Hypothalamus (tissue), 51 donors: Measurements from ENCODE around the gene NDUFA11.

Source experiments
- DNase-seq, 51 donors: peaks; one replicate each; lab custom pipeline; 2025; lab: John Stamatoyannopoulos, UW

The NDUFA11 gene

DNA sequence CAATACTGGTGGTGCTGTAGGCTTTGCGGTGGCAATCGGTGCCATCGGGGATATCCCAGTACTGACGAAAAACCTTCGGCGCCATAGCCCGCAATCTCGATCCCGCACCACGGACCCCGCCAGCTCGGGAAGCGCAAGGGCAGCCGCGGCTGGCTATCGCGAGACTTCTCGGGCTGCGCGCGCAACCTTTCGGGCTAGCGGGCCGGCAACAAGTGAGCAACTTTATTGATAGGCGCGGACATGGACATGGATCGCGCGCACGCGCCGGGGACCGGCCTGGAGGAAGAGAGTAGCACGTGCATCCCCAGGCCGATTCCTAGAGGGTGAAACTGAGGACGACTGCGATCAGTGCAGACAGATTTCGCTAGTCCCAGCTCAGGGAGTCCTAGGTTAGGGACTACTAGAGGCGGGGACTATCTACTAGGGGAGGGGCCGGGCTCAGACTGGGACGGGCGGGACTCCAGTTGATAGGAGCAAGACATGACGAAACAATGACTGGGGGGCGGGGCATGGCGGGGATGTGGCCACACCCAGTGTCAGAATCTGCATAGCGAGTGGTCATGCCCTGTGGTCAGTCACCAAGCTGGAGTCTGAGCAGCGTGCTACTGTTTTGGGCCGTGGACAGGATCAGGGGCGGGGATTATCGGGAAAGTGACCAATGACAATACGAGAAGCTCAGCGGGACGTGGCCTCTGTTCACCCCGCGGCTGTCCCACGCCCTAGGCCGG, at the start of gene NDUFA11:
NDUFA11 (minus strand) TSS at position 167 of the 728 bp plus-strand sequence; CDS start at position 85, 82 bp downstream.
- peak; percentile 92 to 100 (median 98) for DNase-seq

DNA sequence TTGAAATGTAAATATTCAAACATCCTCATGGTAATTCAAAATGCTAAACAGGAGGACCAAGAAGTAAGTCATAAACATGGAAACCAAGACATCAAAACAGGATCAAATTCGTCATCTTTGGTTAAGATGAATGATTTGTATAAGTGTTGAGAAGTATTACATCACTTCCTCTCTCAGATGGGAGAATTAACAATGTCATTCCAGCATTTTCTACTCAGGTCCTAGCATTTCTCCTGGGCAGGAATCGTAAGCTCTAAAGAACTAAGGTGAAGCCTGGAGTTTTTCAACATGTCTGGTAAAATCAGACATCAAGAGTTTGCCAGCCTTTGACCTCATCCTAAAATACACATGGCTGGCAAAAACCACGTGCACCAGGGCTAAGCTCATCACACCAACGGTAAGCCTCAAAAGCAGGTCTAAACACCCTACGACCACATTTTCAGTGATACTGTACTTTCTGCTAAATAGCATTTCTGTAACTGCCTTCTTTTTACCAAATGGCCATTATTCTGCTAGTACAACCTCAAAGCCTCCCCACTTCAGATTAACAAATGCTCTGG, 49.5 kb upstream of the NDUFA11 start:
- no peak for DNase-seq

DNA sequence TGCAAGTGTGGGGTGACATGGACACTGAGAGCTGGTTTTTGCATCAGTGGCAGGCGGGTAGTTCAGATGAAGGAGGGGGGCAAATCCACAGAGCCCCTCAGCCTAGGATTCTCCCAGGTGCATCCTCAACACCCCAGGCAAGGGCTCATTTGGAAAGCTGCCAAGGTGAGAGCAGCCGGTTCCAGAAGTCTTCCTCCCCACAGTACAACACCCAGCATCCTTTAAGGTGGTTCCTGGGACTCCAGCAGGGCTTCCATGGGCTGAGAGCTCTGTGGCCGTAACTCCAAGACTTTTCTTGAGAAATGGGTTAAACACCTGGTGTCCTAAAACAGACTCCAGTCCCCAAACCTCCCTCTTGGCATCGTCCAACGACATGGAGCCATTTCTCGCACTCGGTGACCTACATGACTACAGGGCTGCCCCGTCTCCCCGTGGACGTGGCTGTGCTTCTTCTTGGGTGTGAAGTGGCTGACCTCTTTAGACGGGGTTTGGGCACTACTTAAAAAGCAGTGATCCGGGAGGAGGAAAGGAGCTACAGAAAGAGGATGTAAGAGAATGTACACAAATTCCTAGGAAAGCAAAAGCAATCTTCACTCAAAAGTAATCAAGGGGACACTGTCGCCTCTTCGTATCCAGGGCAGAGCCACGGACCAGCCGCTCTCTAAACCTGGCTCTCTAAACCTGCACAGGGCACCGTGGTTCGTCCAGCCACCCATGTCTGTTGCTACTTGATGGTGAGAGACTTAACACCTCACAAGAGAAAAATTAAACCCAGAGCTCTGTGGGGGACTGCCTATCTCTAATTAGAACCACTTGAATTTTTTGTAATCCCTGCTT, 48.8 kb upstream of the NDUFA11 start:
- no peak for DNase-seq

DNA sequence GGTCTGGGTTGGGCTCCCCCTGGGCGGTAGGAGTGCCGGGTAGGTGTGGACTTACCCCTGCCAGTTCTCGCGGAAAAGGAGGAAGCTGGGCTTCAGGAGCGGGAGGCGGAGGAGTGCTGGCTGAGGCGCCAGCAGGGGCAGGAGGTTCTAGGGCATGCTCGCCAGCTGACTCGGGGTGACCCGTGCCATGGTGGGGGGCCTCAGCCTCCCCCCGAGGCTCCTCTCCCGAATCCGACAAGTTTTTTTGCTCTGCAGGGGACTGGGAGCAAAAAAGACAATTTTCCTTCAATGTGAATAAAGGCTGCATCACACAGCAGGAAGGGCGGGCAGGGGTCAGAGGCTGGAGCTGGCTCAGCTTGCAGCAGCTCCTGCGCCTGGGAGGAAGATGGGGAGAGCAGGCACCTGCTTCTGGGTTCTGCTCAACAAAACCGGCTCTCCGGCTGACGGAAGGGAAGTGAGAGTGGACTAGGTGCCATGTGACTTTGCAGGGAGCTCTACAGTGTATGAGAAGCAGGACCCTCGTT, 47.8 kb upstream of the NDUFA11 start:
- DNase-seq: peak in 19 of 51 donors; percentile 12 to 44 (median 26)

DNA sequence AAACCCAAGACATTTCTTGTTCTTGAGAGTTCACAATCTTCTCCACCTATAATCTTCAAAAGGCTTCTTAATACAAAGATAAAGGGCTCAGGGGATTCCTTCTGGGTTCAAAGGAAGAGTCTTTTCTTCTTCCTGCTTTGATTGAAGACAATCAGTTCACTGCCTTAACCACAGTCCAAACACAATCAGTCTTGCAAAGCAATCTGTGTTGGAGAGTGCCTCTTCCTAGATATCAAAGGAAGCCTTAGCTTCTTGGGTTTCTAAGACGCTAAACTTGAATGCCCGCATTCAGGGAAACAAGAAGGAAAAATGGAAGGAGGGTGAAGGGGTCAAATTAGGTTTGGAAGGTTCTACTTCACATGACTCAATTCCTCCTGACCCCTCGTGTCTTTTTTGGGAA, 47.2 kb upstream of the NDUFA11 start:
- no peak for DNase-seq

DNA sequence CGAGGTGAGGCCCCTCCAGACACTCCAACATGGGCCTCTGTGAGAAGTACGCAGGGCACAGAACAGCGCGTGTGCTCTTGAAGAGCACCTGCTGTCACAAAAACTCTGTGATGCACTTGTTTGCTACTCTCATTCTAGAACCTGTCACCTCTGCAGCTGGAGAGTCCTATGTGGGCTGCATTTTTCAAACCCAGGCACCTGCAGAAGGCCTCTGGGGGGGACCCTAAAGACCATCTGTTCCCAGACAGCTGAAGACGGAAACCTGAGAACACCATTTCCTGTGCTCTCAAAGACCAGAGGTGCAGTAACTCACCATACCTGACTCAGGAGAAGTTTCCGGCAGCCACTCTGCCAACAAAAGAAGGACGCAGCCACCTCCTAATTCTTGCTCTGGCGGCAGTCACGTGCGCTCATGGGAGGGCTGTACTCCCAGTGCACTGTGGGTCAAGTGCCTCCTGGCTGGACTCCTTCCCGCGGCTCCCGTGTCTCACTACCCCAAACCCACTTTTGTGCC, 46.3 kb upstream of the NDUFA11 start:
- peak in 9 of 51 donors; percentile 7 to 35 (median 19) for DNase-seq

DNA sequence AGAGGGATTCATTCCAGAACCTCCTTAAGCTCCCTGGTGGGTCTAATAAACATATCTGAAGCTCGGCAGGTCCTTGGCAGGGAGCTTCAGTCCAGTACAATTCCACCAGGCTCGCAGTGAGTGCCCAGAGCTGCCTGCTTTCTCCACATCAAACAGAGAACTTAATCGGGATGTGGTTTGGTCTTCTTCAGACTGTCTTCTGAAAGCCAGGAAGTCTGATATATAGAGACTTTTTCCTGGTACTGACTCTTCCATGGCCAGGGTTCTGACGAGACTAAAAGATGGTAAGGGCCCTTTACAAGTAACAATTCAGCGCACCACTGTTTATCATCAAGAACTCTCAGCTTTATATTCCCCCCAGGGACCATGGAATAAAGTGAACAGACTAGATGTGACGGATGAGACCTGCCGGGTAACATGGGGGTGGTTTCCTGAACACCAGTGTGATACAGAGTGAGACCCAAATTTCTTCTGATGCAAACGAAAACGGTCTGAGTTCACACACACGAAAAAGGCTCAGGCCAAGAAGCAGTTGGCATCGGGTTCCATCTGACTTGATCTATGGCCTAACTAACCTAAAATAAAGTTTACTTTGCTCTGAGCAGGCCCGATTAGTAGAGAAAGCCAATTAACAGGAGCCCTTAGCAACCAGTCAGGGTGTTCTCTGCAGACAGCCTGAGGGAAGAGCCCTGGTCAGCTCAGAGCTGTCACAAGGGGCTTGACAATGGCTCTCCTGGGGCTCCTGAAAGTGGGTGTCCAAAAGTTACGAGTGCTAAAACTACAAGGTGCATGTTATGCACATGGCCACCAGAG, 45.4 kb upstream of the NDUFA11 start:
- DNase-seq: peak in 9 of 51 donors; percentile 9 to 40 (median 15)

DNA sequence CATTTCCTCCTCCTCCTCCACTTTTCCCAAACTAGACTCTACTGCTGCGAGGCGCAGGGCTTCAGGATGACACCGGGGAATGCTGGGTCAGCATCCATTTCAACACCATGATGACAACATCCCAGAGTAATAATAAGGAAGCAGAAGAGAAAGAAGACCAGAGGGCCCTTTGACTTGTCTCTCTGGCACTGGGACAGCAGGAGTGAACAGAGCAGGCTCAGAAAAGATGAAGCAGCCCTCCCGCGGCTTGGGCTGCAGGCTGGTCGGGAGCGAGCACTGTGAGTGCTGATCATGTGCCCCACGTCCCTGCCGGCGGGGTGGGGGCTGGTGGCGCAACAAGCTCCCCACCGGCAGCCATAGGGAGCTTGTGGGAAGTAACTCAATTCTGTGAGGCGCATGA, 43.8 kb upstream of the NDUFA11 start:
- peak in 47 of 51 donors; percentile 24 to 86 (median 70) for DNase-seq

DNA sequence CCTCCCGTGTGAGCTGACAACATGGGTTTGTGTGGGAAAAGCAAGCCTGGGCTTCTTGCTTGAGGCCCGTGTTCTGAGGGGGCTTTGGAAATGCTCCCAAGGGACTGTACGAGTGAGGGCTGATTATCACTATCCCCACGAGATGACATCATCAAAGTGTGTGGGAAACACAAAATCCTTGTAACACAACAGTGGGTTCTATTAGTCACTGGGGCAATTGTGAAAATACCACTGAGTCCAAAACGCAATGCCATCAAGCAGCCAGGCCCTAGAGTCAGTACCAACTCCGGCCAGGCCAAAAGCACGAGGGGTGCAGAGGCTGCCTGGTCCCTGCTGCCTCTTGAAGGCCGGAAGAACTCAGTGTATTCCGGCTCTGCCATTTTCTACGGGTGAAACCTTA, 40.0 kb upstream of the NDUFA11 start:
- no peak for DNase-seq

DNA sequence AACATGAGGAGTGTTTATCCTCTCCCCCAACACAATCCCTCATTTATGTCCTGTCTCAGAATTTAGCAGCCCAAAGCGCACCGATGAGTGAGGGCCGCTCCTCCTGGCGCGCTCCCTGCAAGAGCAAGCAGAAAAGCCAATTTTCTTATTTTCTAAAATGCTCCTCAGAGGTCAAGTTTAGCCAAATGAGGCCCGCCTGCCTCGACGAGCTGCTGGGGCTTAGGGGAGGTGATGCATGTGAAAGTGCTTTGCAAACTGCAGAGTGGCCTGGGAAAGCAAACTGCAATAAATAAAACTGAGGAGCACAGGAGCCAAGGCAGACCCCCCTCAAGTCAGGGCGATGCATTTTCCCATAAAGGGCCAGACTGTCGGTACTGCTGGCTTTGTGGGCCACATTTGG, 39.5 kb upstream of the NDUFA11 start:
- no peak for DNase-seq

DNA sequence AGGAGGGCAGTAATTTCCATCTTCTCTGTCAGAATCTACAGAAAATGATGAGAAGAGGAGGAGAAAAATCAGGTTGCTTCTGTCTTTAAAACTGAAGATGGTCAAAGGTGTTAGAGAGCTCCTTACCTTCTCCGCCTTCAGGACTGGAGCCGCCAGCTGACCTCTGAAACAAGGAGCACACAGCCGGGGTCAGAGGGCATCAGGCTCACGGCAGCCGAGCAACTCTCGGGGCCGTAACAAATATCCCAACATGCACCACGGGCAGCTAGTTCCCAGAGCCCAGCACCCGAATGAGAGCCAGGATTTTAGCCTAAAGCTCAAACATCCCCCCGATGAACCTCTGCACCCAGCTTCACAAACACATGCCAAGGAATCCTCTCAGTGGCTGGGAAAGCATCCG, 38.1 kb upstream of the NDUFA11 start:
- DNase-seq: no peak

DNA sequence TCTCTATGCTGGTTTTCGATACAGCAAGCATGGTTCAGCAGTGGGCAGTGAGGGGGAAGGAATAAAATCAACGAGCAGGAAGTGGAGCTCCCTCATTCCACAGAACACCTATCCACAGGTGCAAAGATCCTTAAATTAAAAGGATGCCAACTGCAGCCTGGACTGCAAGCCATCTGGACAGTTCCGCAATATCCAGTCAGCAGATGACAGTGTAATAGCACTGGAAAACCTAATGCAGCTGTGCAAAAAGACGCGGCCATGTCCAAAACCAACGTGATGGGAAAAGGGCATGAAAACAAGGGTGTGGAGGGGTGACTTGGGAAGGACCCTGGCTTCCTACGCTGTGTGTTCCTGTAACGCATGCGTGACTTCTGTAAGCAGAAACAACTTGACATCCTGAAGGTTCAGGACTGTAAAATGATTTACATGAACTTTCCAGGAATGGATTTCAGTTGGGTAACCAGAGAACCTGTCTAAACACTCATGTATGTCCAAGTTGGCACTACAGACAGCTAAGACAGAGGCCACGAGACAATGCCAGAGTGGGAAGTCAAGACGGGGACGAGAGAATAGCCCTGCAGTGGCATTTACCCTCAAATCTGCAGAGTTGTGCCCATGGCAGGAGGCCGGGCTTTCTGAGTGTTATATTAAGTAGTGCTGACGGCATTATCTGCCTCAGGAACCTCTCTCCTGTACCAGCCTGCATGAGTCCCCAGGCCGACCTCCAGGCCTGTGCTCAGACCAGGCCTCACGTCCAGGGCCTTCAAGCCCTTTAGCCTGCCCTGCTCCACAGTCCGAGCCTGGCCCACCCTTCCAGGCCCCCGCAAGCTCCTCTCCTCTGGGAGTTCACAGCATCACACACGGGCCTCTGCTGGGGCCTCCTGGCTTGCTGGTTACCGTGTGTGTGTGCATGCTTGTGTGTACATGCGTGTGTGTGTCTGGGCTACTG, 36.9 kb upstream of the NDUFA11 start:
- no peak for DNase-seq

DNA sequence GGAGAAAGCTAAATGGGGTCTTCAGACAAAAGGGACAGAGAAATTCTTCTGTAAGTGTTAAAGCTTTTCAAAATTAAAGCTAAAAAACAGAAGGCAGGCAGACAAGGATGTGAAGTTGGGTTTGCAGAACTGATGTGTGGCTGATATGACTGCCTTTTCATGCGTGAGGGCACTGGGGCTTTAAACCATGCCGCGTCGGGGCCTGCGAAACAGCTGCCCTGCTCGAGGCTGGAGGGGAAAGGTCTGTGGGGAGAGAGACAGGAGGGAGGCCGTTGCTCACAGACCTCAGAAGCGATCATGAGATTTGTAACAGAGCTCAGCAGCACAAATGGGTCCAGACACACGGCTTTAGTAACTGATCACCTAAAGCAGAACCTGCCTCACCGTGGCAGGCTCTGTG, 34.0 kb upstream of the NDUFA11 start:
- DNase-seq: no peak

DNA sequence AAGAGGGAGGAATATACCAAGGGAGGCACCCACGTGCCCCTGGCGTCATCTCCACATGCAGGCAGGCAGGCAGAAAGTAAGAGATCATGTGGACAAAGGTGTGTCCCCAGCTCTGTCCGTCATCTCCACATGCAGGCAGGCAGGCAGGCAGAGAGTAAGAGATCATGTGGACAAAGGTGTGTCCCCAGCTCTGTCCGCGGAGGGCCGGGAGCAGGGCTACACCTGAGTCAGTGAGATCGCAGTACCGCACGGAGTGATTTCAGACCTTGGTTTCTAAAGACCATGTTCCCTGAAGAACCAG, 32.7 kb upstream of the NDUFA11 start:
- no peak for DNase-seq

DNA sequence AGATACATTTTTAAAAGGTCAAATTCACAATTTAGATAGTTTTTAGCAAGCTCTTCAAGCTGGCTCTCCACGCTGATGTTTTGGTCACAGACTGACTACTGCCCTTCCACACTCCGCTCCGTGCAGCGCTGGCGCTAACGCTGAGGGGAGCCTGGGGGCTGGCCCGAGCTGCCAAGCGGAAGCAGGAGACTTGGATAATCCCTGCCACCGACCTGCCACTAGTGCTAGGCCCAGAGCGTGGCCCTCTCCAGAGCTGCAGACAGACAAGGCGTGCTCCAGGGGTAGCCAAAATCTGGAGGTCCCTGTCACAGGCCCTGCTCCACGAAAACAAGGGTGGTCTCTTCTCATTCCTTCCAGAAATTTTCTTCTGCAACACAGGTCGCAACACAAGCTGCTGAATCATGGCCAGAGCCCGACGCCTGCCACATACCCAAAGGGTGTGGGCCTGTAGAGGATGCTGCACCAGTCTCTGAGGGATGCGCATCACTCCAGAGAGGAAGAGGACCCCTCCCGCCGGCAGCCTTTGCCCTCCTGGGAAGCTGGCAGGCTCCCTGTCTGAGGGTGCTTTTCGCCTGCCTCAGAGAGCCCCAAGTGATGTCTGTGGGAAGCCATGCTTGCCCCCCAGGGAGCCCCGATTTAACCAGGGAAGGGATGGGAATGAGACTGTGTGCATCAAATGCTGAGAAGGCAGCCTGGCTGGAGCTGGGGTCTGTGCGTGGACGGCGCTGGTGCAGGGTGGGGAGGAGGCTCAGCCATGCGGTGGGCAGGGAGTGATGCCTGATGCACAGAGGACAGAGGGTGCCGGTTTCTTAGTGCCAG, 32.1 kb upstream of the NDUFA11 start:
- DNase-seq: peak in 2 of 51 donors; percentile 9 to 13

DNA sequence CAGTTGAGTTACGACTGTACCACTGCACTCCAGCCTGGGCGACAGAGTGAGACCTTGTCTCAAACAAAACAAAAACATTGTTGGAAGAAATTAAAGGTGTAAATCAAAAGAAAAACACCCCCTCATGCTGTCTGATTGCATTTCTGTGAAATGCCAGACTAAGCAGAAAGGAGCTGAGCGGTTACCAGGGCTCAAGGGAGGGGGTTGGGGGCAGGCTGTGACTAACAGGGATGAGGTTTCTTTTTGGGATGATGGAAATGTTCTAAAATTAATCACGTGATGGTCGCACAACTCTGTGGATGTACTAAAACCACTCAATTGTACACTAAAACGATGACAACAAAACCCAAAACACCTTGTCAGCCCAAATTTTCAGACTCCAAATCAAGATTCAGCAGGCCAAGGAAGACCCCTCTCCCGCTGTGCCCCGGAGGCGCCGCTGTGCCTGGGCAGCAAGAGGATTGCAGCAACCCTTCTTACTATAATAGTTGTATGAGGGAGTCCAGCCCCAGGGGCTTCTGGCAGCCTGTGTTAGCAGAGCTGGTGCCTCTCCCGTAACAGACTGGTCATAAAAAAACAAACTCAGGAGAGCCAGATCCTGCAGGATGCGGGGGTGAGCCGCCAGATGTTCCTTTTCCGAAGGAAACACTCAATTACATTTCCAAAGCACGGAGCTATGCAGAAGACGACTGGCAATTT, 31.3 kb upstream of the NDUFA11 start:
- DNase-seq: no peak

DNA sequence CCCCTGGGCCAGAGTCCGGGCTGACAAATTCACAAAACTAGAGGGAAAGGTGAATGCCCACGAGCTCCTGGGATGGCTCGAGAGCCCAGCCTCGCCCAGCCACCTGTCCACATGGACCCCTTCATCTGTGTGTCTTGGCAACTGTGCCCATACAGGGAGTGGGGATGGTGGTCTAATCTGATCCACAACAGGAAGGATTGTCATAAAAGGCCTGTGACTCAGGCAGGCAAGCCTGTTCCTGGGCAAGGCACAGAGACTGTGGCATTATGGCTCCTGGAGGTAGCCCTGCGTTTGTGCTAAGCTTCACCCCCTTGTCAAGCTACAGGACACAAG, 30.4 kb upstream of the NDUFA11 start:
- no peak for DNase-seq
